Thymus (tissue), 11 donors: ENCODE results near the gene NOP56. TPM values are rescaled to one million over a fixed set of nuclear protein-coding genes. Genes with fewer than 3 reads are reported as not detected.
A peak's percentile ranks its signal among the peaks of the same experiment; 100 is the strongest.
"Not testable (repeated sequence)": the region's sequence is repeated elsewhere in the genome, so short reads cannot be mapped to it uniquely, and the experiment has no call there.

Source experiments
- DNase-seq, 9 donors: peaks; one replicate each; pipeline ENCODE4 v3.0.0-alpha.2; 2013; ENCODE audit warnings: low spot score in 9 of 9, low read depth in 6 of 9, missing footprints in 1 of 9
- H3K27ac ChIP-seq, 2 donors: one replicate each; pipeline ENCODE4 v1.5.1; 2013; ENCODE audit warnings: control low read depth in 1 of 2, low read depth in 1 of 2, low read length in 1 of 2, mild to moderate bottlenecking in 1 of 2, moderate library complexity in 1 of 2
- H3K27me3 ChIP-seq, 2 donors: one replicate each; pipeline ENCODE4 v1.5.1; 2013; ENCODE audit warnings: low read length in 1 of 2; ENCODE audit not compliant: control insufficient read depth in 2 of 2, insufficient read depth in 1 of 2
- H3K36me3 ChIP-seq, 2 donors: one replicate each; pipeline ENCODE4 v1.5.1; 2013; ENCODE audit warnings: low read length in 1 of 2, mild to moderate bottlenecking in 1 of 2, moderate library complexity in 1 of 2; ENCODE audit not compliant: control insufficient read depth in 2 of 2, insufficient read depth in 2 of 2
- H3K4me1 ChIP-seq, 2 donors: one replicate each; pipeline ENCODE4 v1.5.1; 2013; ENCODE audit warnings: low read length in 2 of 2; ENCODE audit not compliant: control insufficient read depth in 2 of 2, insufficient read depth in 2 of 2
- H3K4me3 ChIP-seq, 2 donors: one replicate each; pipeline ENCODE4 v1.5.1; 2013; ENCODE audit warnings: low read length in 2 of 2, control low read depth in 1 of 2, mild to moderate bottlenecking in 1 of 2
- H3K9me3 ChIP-seq, 2 donors: one replicate each; pipeline ENCODE4 v1.5.1; 2013; ENCODE audit warnings: low read length in 1 of 2, mild to moderate bottlenecking in 1 of 2; ENCODE audit not compliant: control insufficient read depth in 2 of 2, insufficient read depth in 1 of 2
- WGBS: extraction: QIAGEN DNeasy Blood & Tissue Kit; methylation state at CpG from one replicate; pipeline ENCODE4 v1.1.7; 2013; 5-methylcytosine and 5-hydroxymethylcytosine counted together
- polyA plus RNA-seq: library from polyadenylated mRNA; stranded (reverse); fragments of 200-250 nt; gene quantifications from one replicate; pipeline ENCODE4 v1.2.3, GENCODE V29; 2013
- total RNA-seq: library from RNA; stranded (reverse); fragments of 120-200 nt; gene quantifications from one replicate; pipeline ENCODE4 v1.2.4, GENCODE V29; 2013
- donor health status: healthy.

The NOP56 gene
- total and polyA plus RNA-seq, 2 donors: 152 to 236 TPM

GRCh38 chr20:2663364-2663886 is 11.0 kb downstream of the NOP56 start:
- no peaks in the 10 kb centered on the region for H3K9me3 ChIP-seq
- H3K4me1 ChIP-seq: peaks cover 12% of the 10 kb centered on the region in 2 donors
- no peak for DNase-seq
- peaks cover 28 to 31% of the 10 kb centered on the region in 2 donors for H3K36me3 ChIP-seq
- peak overlapping the region; percentile 65 to 86 for H3K4me3 ChIP-seq
- peak overlapping the region; percentile 80 to 88 for H3K27ac ChIP-seq
- 11% methylated on average over 13 of the region's 13 CpGs for WGBS
- peaks cover 0 to 5% of the 10 kb centered on the region in 2 donors for H3K27me3 ChIP-seq

GRCh38 chr20:2663887-2664719 is 11.7 kb downstream of the NOP56 start, which contains the start of gene IDH3B:
TSS of gene IDH3B (minus strand) at chr20:2664216. CDS start at chr20:2664188, 28 bp downstream.
- peak; percentile 75 to 93 (median 84) for DNase-seq
- H3K4me3 ChIP-seq: peak within 1 kb of the TSS; percentile 65 to 86
- H3K4me1 ChIP-seq: peaks cover 12% of the 10 kb centered on the region in 2 donors
- H3K27ac ChIP-seq: peak within 1 kb of the TSS; percentile 88 to 91
- 9% methylated on average over 49 of the region's 49 CpGs for WGBS
- H3K36me3 ChIP-seq: peaks cover 21 to 25% of the 10 kb centered on the region in 2 donors
- H3K9me3 ChIP-seq: no peaks in the 10 kb centered on the region
- peaks cover 0 to 9% of the 10 kb centered on the region in 2 donors for H3K27me3 ChIP-seq

- no peaks in the 10 kb centered on the region for H3K36me3 ChIP-seq
- H3K4me1 ChIP-seq: no peaks in the 10 kb centered on the region
- peaks cover 0 to 20% of the 10 kb centered on the region in 2 donors for H3K27me3 ChIP-seq
- H3K27ac ChIP-seq: no peak overlapping the region
- WGBS: 46% methylated on average over 4 of the region's 4 CpGs
- no peak overlapping the region for H3K4me3 ChIP-seq
- no peaks in the 10 kb centered on the region for H3K9me3 ChIP-seq
- no peak for DNase-seq
Observed at GRCh38 chr20:2671977-2672376, 19.5 kb downstream of the NOP56 start.

GRCh38 chr20:2672446-2672845 is 20.0 kb downstream of the NOP56 start:
- Histone ChIP-seq H3K9me3 (no peaks in the 10 kb centered on the region), H3K36me3 (no peaks in the 10 kb centered on the region), H3K27ac (no peak overlapping the region), H3K27me3 (peaks cover 0 to 20% of the 10 kb centered on the region in 2 donors), H3K4me3 (no peak overlapping the region), H3K4me1 (no peaks in the 10 kb centered on the region)
- WGBS: 84% methylated on average over 3 of the region's 3 CpGs
- no peak for DNase-seq

GRCh38 chr20:2673453-2673852 is 21.0 kb downstream of the NOP56 start:
- no peak for DNase-seq
- WGBS: 96% methylated on average over 4 of the region's 4 CpGs
- Histone ChIP-seq H3K27me3 (peaks cover 0 to 15% of the 10 kb centered on the region in 2 donors), H3K4me1 (no peaks in the 10 kb centered on the region), H3K36me3 (no peaks in the 10 kb centered on the region), H3K27ac (no peak overlapping the region), H3K9me3 (no peaks in the 10 kb centered on the region), H3K4me3 (no peak overlapping the region)

GRCh38 chr20:2680046-2680445 is 27.6 kb downstream of the NOP56 start:
- Histone ChIP-seq H3K27ac (no peak overlapping the region), H3K9me3 (no peaks in the 10 kb centered on the region), H3K36me3 (no peaks in the 10 kb centered on the region), H3K27me3 (peaks cover 0 to 2% of the 10 kb centered on the region in 2 donors), H3K4me1 (no peaks in the 10 kb centered on the region), H3K4me3 (no peak overlapping the region)
- no peak for DNase-seq
- 71% methylated on average over 4 of the region's 4 CpGs for WGBS

- 84% methylated on average over 3 of the region's 3 CpGs for WGBS
- DNase-seq, H3K4me3 ChIP-seq, H3K27ac ChIP-seq, H3K27me3 ChIP-seq, H3K4me1 ChIP-seq, H3K36me3 ChIP-seq, H3K9me3 ChIP-seq: not testable (repeated sequence)
Observed at GRCh38 chr20:2682040-2682439, 29.6 kb downstream of the NOP56 start.

GRCh38 chr20:2684817-2685216 is 32.4 kb downstream of the NOP56 start:
- not testable (repeated sequence) for DNase-seq, H3K9me3 ChIP-seq, H3K27ac ChIP-seq, H3K4me3 ChIP-seq, H3K36me3 ChIP-seq, H3K4me1 ChIP-seq
- 30% methylated on average over 4 of the region's 4 CpGs for WGBS
- H3K27me3 ChIP-seq: peaks cover 14 to 37% of the 10 kb centered on the region in 2 donors

- no peak overlapping the region for H3K4me3 ChIP-seq
- WGBS: 48% methylated on average over 6 of the region's 6 CpGs
- H3K4me1 ChIP-seq: peaks cover 0 to 6% of the 10 kb centered on the region in 2 donors
- no peak for DNase-seq
- peaks cover 40 to 62% of the 10 kb centered on the region in 2 donors for H3K27me3 ChIP-seq
- H3K27ac ChIP-seq: no peak overlapping the region
- H3K9me3 ChIP-seq: no peaks in the 10 kb centered on the region
- no peaks in the 10 kb centered on the region for H3K36me3 ChIP-seq
Observed at GRCh38 chr20:2687514-2687913, 35.1 kb downstream of the NOP56 start.
